ENCODE results near the gene MXRA8. TPM values are rescaled to one million over a fixed set of nuclear protein-coding genes. Genes with fewer than 3 reads are reported as not detected.

Gene MXRA8
- total RNA-seq, 2 donors from 2014 or later, result 8.5 to 20.7 TPM

DNA sequence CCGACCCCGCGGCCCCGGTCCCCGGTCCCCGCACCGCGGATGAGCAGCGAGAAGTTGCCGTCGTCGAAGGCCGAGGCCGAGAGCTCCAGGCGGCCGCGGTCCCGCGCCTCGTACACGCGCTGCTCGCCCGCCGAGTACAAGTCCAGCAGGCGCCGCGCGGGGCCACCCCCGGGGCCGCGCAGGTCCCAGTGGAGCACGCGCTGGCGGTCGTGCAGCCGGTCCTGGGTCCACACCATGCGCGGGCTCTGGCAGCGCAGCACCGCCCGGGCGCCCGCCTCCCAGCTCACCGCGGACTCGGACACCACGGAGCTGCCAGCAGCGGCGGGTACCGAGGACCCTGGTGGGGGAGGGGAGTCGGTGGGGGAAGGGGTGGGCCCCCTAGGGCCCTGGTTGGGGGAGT, 2.9 kb downstream of the MXRA8 start:
- peak in 1 of 2 donors; percentile 35 for DNase-seq
- ATAC-seq, result peak; percentile 32
- intact Hi-C loops (cut with DNase I, micrococcal nuclease), result no loop called here

GRCh38 chr1:1354271-1355247, 3.8 kb downstream of the MXRA8 start:
- no peak for DNase-seq
- ATAC-seq, result no peak
- intact Hi-C loops (cut with DNase I, micrococcal nuclease), result no loop called here

GRCh38 chr1:1353389-1354151, 4.8 kb downstream of the MXRA8 start:
- DNase-seq (no peak), ATAC-seq (no peak)
- intact Hi-C loops (cut with DNase I, micrococcal nuclease), result no loop called here

DNA sequence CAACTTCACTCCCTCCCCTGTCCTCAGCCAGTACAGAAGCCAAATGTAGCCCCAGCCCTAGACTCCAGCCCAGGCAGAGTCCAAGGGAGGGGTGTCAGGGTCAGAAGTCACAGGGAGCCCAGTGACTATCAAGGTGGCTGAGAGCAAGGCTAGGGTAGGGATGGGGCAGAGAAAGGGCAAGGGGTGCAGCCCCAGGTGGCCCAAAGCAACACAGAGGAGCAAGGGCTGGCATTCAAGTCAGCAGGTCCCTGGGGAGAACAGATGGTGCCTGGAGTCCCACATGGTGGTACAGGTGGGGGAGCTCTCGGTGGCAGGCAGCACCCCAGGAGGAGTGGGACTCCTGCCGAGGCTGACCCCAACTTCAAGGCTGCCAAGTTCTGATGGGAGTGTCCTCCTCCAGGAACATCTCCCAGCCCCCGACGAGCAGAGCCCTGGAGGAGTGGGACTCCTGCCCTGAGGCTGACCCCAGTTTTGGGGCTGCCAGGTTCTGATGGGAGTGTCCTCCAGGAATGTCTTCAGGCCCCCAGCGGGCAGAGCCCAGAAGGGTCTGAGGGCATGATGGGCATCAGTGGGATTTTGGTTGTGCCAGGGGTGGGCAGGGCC, 5.5 kb downstream of the MXRA8 start:
- intact Hi-C loops (cut with DNase I, micrococcal nuclease), result no loop called here

DNA sequence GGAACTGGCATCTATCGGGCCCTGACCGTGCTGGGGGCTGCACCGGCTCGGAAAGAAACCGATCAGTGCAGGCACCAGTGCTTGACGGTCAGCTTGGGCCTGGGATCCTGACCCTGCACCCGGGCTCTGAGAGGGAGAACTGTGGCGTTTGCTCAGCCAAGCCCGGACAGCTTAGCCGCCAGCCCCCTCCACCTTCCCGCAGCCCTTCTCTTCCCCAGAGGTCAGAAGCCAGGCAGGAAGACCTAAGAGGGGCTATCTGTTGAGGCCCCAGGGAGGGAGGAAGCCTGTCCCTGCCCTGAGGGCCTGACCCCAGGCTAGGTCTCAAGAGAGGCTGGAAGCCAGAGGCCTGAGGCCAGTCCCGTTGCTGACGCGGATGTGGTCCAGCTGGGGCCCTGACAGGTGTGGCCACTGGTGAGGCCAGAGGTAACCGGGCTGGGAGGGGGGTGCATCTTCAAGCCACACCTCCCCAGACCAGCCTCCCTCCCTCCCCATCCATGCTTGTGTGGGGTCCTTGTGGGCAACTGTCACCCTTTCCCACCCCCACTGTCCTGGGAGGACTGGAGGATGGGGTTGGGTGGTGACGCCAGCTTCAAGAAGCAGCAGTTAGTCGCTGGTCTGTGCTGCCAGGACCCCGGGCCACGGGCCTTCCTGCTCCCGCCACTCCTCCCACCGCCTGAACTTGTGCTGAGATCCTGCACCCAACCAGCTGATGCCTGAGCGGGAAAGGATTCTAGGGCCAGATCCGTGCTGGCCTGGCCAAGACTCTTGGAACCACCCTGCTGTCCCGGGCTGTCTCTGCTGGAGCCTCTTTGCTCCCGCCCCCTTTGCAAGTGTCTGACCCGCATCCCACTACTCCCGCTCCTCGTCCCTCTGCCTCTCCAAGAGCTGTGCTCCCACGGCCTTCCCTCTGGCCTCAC, 6.6 kb downstream of the MXRA8 start:
- DNase-seq (no peak), ATAC-seq (no peak)
- intact Hi-C loops (cut with DNase I, micrococcal nuclease), result no loop called here

More for the DNA sequence above, 5.5 kb downstream of the MXRA8 start:
- DNase-seq (no peak), ATAC-seq (no peak)

- DNase-seq (peak in 1 of 2 donors; percentile 76), ATAC-seq (peak; percentile 36)
- intact Hi-C loops (cut with DNase I, micrococcal nuclease), result no loop called here
These were observed 8.9 kb downstream of the MXRA8 start, which contains the start of gene DVL1 for GRCh38 chr1:1349256-1350012. DVL1 (minus strand) TSS chr1:1349418; CDS start chr1:1349065, 353 bp downstream.

DNA sequence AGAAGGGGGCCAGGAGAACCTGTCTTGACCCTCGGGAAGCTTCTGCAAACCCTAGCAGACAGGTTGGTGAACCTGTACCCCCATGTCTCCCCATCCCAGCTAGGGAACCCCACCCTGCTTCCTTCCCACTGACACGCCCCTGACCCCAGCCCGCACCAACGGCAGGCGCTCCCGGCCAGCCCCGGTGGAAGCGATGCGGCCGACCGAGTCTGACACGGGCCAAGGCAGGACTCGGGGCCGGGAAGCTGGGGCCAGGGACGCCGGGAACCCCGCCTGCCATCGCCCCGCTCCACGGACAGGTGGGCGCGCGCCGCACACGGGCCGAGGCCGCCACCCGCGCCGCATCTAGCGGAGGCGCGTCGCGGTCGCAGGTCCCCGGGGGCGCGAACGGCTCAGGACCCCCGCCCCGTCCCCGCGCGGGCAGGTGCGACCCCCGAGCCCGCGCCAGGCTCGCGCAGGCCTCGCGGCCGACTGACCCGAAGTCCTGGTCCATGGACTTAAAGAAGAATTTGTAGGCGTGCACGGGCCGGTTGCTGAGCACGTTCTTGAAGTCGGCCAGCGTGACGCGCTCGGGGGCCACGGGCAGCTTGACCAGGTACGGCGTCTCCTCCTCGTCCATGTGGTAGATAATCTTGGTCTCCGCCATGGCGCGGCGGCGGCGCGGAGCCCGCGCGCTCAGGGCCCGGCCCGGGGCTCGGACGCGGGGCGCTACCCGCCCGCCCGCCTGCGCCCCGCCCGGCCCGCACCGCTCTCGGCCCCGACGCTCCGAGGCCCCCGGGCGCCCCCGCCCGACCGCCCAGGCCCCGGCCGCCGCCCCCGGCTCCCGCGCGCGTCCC, 9.7 kb downstream of the MXRA8 start:
- intact Hi-C loops (cut with DNase I, micrococcal nuclease), result no loop called here
- ATAC-seq (peak; percentile 26), DNase-seq (peak in 1 of 2 donors; percentile 65)

DNA sequence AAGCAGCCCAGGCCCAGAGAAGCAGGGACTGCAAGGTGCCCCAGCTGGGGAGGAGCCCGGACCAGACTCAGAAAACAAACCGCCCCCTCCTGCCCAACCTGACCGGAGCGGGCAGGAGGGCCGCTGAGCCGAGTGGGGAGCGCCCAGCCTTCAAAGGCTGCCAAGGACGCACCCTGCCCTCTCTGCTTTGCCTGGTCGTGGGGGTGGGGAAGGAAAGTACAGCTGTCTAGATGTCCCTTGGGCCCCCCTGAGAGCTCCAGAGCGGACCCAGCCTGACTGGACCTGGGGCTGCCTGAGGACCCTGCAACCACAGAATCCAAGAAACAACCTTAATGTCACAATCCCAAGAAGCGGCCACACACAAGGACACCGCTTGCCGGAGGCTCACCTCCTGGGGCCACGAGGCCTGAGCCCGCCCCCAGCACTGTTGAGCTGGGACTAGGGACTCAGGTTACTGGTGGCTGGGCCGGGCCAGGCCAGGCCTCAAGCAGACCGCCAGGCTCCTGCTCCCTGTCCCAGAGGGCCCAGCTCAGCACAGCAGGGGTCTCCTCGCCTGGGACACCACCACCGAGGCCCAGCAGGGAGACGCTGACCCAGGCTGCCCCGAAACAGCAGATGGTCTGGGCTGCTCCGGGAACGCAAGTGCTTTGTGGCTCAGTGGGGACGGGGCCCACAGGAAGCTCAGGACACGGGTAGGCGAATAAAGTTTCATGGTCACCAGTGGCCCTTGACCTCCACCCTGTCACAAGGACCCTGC, 10.5 kb downstream of the MXRA8 start:
- ATAC-seq, result peak; percentile 76
- intact Hi-C loops (cut with DNase I, micrococcal nuclease), result no loop called here
- DNase-seq, result peak; percentile 74 to 77

GRCh38 chr1:1347026-1347595, 11.2 kb downstream of the MXRA8 start:
- DNase-seq (no peak), ATAC-seq (no peak)
- intact Hi-C loops (cut with DNase I, micrococcal nuclease), result no loop called here

DNA sequence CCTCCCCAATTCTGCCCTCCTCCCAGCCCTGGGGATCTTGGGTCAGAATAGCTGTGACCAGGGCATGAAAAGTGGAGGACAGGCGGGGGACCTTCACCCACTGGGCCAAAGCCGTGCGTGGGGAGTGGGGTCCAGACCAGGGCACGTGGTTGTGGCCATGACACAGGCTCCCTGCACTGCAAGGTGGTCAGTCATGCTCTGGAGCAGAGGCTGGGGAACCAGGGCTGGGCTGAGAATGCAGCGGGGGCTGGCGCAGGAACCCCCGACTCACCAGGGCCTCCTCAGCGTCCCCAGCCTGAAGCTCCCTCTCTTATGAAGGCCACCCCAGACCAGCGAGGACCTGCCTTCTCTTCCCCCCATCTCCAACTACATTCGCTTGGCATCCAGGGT, 11.9 kb downstream of the MXRA8 start:
- ATAC-seq (no peak), DNase-seq (no peak)
- intact Hi-C loops (cut with DNase I, micrococcal nuclease), result no loop called here

DNA sequence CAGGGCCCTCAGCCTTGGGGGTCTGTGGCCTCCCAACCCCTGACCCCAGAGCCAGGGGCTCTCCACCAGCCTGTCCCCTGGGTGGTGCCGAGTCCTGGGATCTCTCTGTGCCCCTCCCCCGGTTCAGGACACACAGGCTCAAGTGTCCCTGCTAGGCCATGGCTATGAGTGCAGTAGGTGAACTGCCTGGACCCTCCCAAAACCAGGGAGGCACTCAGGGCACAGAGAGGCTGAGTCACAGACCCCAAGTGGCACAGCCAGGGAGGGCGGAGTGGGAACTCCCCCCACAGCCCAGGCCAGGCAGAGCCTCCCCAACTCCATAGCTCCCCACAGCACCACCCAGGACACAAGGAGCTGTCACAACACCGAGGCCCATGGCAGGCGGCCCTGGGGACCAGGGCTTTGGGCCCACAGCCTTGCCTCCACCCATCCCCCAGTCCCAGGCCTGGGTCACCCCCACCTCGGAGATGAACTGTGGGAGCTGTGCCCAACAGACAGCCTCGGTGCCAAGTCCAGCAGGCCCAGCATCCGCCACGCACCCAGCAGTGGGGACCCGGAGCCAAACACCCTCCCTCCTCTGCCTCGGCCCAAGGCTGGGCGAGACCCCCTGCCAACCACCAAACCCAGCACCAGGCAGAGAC, 12.4 kb downstream of the MXRA8 start:
- intact Hi-C loops (cut with DNase I, micrococcal nuclease), result no loop called here
- no peak for DNase-seq
- ATAC-seq, result no peak

DNA sequence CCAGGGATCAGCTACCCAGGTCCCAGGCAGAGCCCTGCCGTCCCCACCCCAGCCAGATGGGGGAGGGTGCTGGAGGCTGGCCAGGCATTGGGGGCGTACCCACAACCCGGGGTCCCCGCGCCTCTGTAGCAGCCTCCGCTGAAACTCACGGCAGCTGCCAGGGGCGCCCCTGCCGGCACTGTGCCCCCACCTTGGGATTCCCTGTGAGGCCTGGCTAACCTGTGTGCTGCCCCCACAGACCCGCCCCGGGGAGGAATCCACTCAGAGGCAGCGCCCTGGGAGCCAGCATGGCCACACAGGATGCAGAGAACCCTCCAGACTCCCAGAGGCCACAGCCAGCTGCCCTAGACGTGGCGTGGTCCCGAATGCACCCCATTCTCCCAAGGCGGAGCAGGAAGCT, 13.0 kb downstream of the MXRA8 start:
- ATAC-seq (no peak), DNase-seq (no peak)
- intact Hi-C loops (cut with DNase I, micrococcal nuclease), result no loop called here

- ATAC-seq (peak; percentile 27), DNase-seq (peak in 1 of 2 donors; percentile 69)
- intact Hi-C loops (cut with DNase I, micrococcal nuclease), result no loop called here
These were observed 13.5 kb downstream of the MXRA8 start for GRCh38 chr1:1344655-1345361.

DNA sequence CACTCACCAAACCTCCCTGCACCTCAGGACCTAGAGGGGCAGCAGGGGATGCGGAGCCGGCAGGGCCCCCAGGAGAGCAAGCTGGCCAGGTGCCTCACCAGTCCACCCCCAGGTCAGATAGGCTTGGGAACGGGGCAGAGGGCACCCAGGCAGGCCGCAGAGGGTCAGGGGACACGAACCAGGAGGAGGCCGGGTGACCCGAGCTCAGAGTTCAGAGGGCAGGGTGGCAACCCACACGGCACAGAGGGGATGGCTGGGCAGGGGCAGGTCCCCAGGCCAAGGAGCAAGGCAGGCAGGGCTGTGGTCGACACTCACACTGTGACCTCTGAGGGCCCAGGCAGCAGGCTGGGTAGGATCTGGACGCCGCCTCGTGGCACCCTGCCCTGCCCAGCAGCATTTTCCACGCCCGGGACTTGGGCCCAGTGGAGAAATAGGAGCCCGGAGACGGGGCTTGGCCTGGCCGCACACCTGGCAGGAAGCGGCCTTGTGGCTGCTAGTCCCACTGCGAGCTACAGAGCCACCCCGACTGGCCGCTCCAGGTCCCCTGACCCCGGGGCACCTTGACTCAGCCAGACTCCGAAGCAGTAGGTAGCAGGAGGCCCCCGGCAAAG, 14.4 kb downstream of the MXRA8 start:
- intact Hi-C loops (cut with DNase I, micrococcal nuclease), result no loop called here
- ATAC-seq (no peak), DNase-seq (no peak)
